Smooth muscle cell (in vitro differentiated cells): ENCODE results near the gene TMEM256. TPM values are rescaled to one million over a fixed set of nuclear protein-coding genes. Genes with fewer than 3 reads are reported as not detected.
"Not testable (repeated sequence)": the region's sequence is repeated elsewhere in the genome, so short reads cannot be mapped to it uniquely, and the experiment has no call there.

ENCODE experiments used
- DNase-seq: peaks from one replicate; lab custom pipeline; 2025; ENCODE audit not compliant: unreplicated experiment; lab: John Stamatoyannopoulos, UW
- H2AFZ ChIP-seq: fragments of 200-600 bp; sonication (generic); 2 replicates; pipeline ENCODE4 v1.6.0; 2016; ENCODE audit warnings: antibody characterized with exemption, low read depth, mild to moderate bottlenecking
- H3F3A ChIP-seq: fragments of 200-600 bp; sonication (generic); 2 replicates; pipeline ENCODE4 v1.6.0; 2017; ENCODE audit warnings: antibody characterized with exemption, low read depth
- H3K27ac ChIP-seq: fragments of 200-600 bp; sonication (generic); 2 replicates; pipeline ENCODE4 v1.5.1; 2016; ENCODE audit warnings: low read depth, mild to moderate bottlenecking
- H3K27me3 ChIP-seq: fragments of 200-600 bp; sonication (generic); 2 replicates; pipeline ENCODE4 v1.6.1; 2016; ENCODE audit warnings: low read depth, mild to moderate bottlenecking
- H3K36me3 ChIP-seq: fragments of 200-600 bp; sonication (generic); 2 replicates; pipeline ENCODE4 v1.5.1; 2016; ENCODE audit warnings: low read depth
- H3K4me1 ChIP-seq: fragments of 200-600 bp; sonication (generic); 2 replicates; pipeline ENCODE4 v1.5.1; 2016; ENCODE audit warnings: low read depth
- H3K4me2 ChIP-seq: fragments of 200-600 bp; sonication (generic); 2 replicates; pipeline ENCODE4 v1.6.0; 2016; ENCODE audit warnings: mild to moderate bottlenecking
- H3K4me3 ChIP-seq: fragments of 200-600 bp; sonication (generic); 2 replicates; pipeline ENCODE4 v1.5.1; 2016; ENCODE audit warnings: mild to moderate bottlenecking
- H3K79me2 ChIP-seq: fragments of 200-600 bp; sonication (generic); 2 replicates; pipeline ENCODE4 v1.6.0; 2016; ENCODE audit warnings: low read depth, mild to moderate bottlenecking
- H3K9ac ChIP-seq: fragments of 200-600 bp; sonication (generic); 2 replicates; pipeline ENCODE4 v1.6.0; 2016; ENCODE audit warnings: low read depth
- H3K9me3 ChIP-seq: fragments of 200-600 bp; sonication (generic); replicated peaks from 2 replicates; pipeline ENCODE4 v1.5.1; 2016; ENCODE audit warnings: low read depth
- H4K20me1 ChIP-seq: fragments of 200-600 bp; sonication (generic); 2 replicates; pipeline ENCODE4 v1.6.0; 2016; ENCODE audit warnings: low read depth
- CTCF ChIP-seq: fragments of 200-600 bp; sonication (generic); IDR thresholded peaks from 2 replicates; pipeline ENCODE4 v1.5.1; 2017; ENCODE audit warnings: borderline replicate concordance, mild to moderate bottlenecking, antibody characterized with exemption; ENCODE audit not compliant: insufficient read depth, poor library complexity, severe bottlenecking
- WGBS: methylation state at CpG from one replicate; pipeline ENCODE4 v1.1.7; 2016; ENCODE audit warnings: low lambda C conversion rate; 5-methylcytosine and 5-hydroxymethylcytosine counted together
- polyA plus RNA-seq: library from polyadenylated mRNA; unstranded; fragments of >200 nt; fragmentation: Nextera tagmentation; extraction: Ambion mirVana; gene quantifications from 2 replicates; pipeline ENCODE4 v1.2.1, GENCODE V29; 2016
- total RNA-seq: library from RNA; depleted of rRNA; stranded (reverse); fragments of >200 nt; gene quantifications from 2 replicates; pipeline ENCODE4 v1.2.3, GENCODE V29; 2014

TMEM256 gene
- total and polyA plus RNA-seq, 2 experiments from 2014 or later, result 87.9 to 133 TPM

GRCh38 chr17:7367918-7368598, 35.8 kb downstream of the TMEM256 start:
- no peak for DNase-seq
- no peaks in the 10 kb centered on the region for H4K20me1 ChIP-seq
- H3K4me3 ChIP-seq, result no peak overlapping the region
- H3K36me3 ChIP-seq, result no peaks in the 10 kb centered on the region
- H3K4me1 ChIP-seq, result no peaks in the 10 kb centered on the region
- H2AFZ ChIP-seq, result no peak overlapping the region
- H3K9ac ChIP-seq, result no peak overlapping the region
- H3K27me3 ChIP-seq, result no peaks in the 10 kb centered on the region
- H3K79me2 ChIP-seq, result no peaks in the 10 kb centered on the region
- no peak for TF ChIP-seq CTCF
- no peaks in the 10 kb centered on the region for H3F3A ChIP-seq
- 74% methylated on average over 13 of the region's 13 CpGs for WGBS
- H3K9me3 ChIP-seq, result no peaks in the 10 kb centered on the region
- H3K4me2 ChIP-seq, result no peak overlapping the region
- H3K27ac ChIP-seq, result no peak overlapping the region

- H3K4me2 ChIP-seq, result no peak overlapping the region
- no peak overlapping the region for H3K27ac ChIP-seq
- H3K4me1 ChIP-seq, result no peaks in the 10 kb centered on the region
- no peaks in the 10 kb centered on the region for H4K20me1 ChIP-seq
- H3K9me3 ChIP-seq, result no peaks in the 10 kb centered on the region
- no peaks in the 10 kb centered on the region for H3K79me2 ChIP-seq
- H3K27me3 ChIP-seq, result no peaks in the 10 kb centered on the region
- H3F3A ChIP-seq, result no peaks in the 10 kb centered on the region
- 76% methylated on average over 8 of the region's 8 CpGs for WGBS
- no peak for DNase-seq
- no peak overlapping the region for H3K9ac ChIP-seq
- H3K36me3 ChIP-seq, result no peaks in the 10 kb centered on the region
- H2AFZ ChIP-seq, result no peak overlapping the region
- no peak overlapping the region for H3K4me3 ChIP-seq
- TF ChIP-seq CTCF, result no peak
These were observed 36.8 kb downstream of the TMEM256 start for GRCh38 chr17:7367083-7367482.

- DNase-seq, H3K9ac ChIP-seq, H3F3A ChIP-seq, H2AFZ ChIP-seq, H3K4me3 ChIP-seq, H4K20me1 ChIP-seq, H3K79me2 ChIP-seq, H3K36me3 ChIP-seq, H3K27ac ChIP-seq, H3K27me3 ChIP-seq, H3K4me2 ChIP-seq, H3K9me3 ChIP-seq, H3K4me1 ChIP-seq: not testable (repeated sequence)
- 83% methylated on average over 7 of the region's 7 CpGs for WGBS
These were observed 37.9 kb downstream of the TMEM256 start for GRCh38 chr17:7365963-7366362.

- no peak overlapping the region for H3K27ac ChIP-seq
- no peak for DNase-seq
- H4K20me1 ChIP-seq, result no peaks in the 10 kb centered on the region
- no peaks in the 10 kb centered on the region for H3K79me2 ChIP-seq
- no peak overlapping the region for H3K4me2 ChIP-seq
- H3K27me3 ChIP-seq, result no peaks in the 10 kb centered on the region
- no peak overlapping the region for H3K9ac ChIP-seq
- no peaks in the 10 kb centered on the region for H3F3A ChIP-seq
- no peaks in the 10 kb centered on the region for H3K9me3 ChIP-seq
- WGBS, result 69% methylated on average over 6 of the region's 6 CpGs
- TF ChIP-seq CTCF, result no peak
- no peaks in the 10 kb centered on the region for H3K4me1 ChIP-seq
- H3K36me3 ChIP-seq, result no peaks in the 10 kb centered on the region
- no peak overlapping the region for H3K4me3 ChIP-seq
- H2AFZ ChIP-seq, result no peak overlapping the region
These were observed 40.6 kb downstream of the TMEM256 start for GRCh38 chr17:7363311-7363710.
